Measurements from ENCODE around the gene SEMA3E.

Gene SEMA3E

GRCh38 chr7:83640731-83641537 lies 8.0 kb downstream of the SEMA3E start:
- no peak for DNase-seq

GRCh38 chr7:83640240-83640639 lies 8.7 kb downstream of the SEMA3E start:
- DNase-seq = no peak

GRCh38 chr7:83633516-83633915 lies 15.4 kb downstream of the SEMA3E start:
- DNase-seq = no peak

GRCh38 chr7:83629117-83629880 lies 19.6 kb downstream of the SEMA3E start:
- no peak for DNase-seq

- no peak for DNase-seq
Measured at GRCh38 chr7:83617858-83618257, 31.1 kb downstream of the SEMA3E start.

GRCh38 chr7:83614112-83614511 lies 34.8 kb downstream of the SEMA3E start:
- peak; percentile 10 for DNase-seq

GRCh38 chr7:83613232-83613631 lies 35.7 kb downstream of the SEMA3E start:
- DNase-seq = peak; percentile 36

- no peak for DNase-seq
Measured at GRCh38 chr7:83611776-83612175, 37.2 kb downstream of the SEMA3E start.

- no peak for DNase-seq
Measured at GRCh38 chr7:83610649-83611304, 38.2 kb downstream of the SEMA3E start.

GRCh38 chr7:83608716-83609115 lies 40.2 kb downstream of the SEMA3E start:
- DNase-seq = peak; percentile 19

- no peak for DNase-seq
Measured at GRCh38 chr7:83603649-83604048, 45.3 kb downstream of the SEMA3E start.

GRCh38 chr7:83599131-83599530 lies 49.8 kb downstream of the SEMA3E start:
- DNase-seq = no peak

GRCh38 chr7:83593921-83594475 lies 54.9 kb downstream of the SEMA3E start:
- no peak for DNase-seq

- peak; percentile 21 for DNase-seq
Measured at GRCh38 chr7:83588602-83589240, 60.2 kb downstream of the SEMA3E start.

- DNase-seq = peak; percentile 1
Measured at GRCh38 chr7:83586281-83586680, 62.7 kb downstream of the SEMA3E start.

- no peak for DNase-seq
Measured at GRCh38 chr7:83581667-83582435, 67.1 kb downstream of the SEMA3E start.

- DNase-seq = peak; percentile 8
Measured at GRCh38 chr7:83579740-83580139, 69.2 kb downstream of the SEMA3E start.

GRCh38 chr7:83575436-83575835 lies 73.5 kb downstream of the SEMA3E start:
- no peak for DNase-seq

- no peak for DNase-seq
Measured at GRCh38 chr7:83574616-83575015, 74.3 kb downstream of the SEMA3E start.

- no peak for DNase-seq
Measured at GRCh38 chr7:83562960-83563359, 86.0 kb downstream of the SEMA3E start.

- no peak for DNase-seq
Measured at GRCh38 chr7:83562289-83562688, 86.7 kb downstream of the SEMA3E start.

GRCh38 chr7:83559887-83560286 lies 89.1 kb downstream of the SEMA3E start:
- DNase-seq = no peak

Data from fibroblast of skin of abdomen (primary cell).